Measurements from ENCODE around the gene TMCC2. TPM values are rescaled to one million over a fixed set of nuclear protein-coding genes. Genes with fewer than 3 reads are reported as not detected.
"Not testable (repeated sequence)": the region's sequence is repeated elsewhere in the genome, so short reads cannot be mapped to it uniquely, and the experiment has no call there.

The TMCC2 gene
- polyA plus RNA-seq, 3 donors, result 7.2 to 10.3 (median 7.3) TPM

- DNase-seq, result no peak
Observed at GRCh38 chr1:205211839-205212536, 15.8 kb upstream of the TMCC2 start.

GRCh38 chr1:205214756-205215155 is 13.0 kb upstream of the TMCC2 start:
- DNase-seq, result no peak

- DNase-seq, result no peak
Observed at GRCh38 chr1:205216588-205216987, 11.2 kb upstream of the TMCC2 start.

- DNase-seq, result no peak
Observed at GRCh38 chr1:205217418-205217817, 10.3 kb upstream of the TMCC2 start.

- no peak for DNase-seq
Observed at GRCh38 chr1:205220421-205220820, 7.3 kb upstream of the TMCC2 start.

GRCh38 chr1:205224736-205225135 is 3.0 kb upstream of the TMCC2 start:
- DNase-seq, result no peak

- no peak for DNase-seq
Observed at GRCh38 chr1:205225901-205226765, 1.6 kb upstream of the TMCC2 start.

GRCh38 chr1:205226868-205227583 is 720 bp upstream of the TMCC2 start:
- no peak for DNase-seq

- no peak for DNase-seq
Observed at GRCh38 chr1:205228093-205228521, 361 bp downstream of the TMCC2 start.

- DNase-seq, result no peak
Observed at GRCh38 chr1:205229399-205229871, 1.7 kb downstream of the TMCC2 start.

GRCh38 chr1:205229916-205230700 is 2.4 kb downstream of the TMCC2 start:
- DNase-seq, result no peak

GRCh38 chr1:205230982-205231381 is 3.2 kb downstream of the TMCC2 start:
- no peak for DNase-seq

GRCh38 chr1:205232127-205232820 is 4.5 kb downstream of the TMCC2 start:
- DNase-seq, result no peak

- no peak for DNase-seq
Observed at GRCh38 chr1:205232945-205233397, 5.2 kb downstream of the TMCC2 start.

- DNase-seq, result not testable (repeated sequence)
Observed at GRCh38 chr1:205233986-205234385, 6.2 kb downstream of the TMCC2 start.

GRCh38 chr1:205235951-205236350 is 8.2 kb downstream of the TMCC2 start:
- no peak for DNase-seq

- no peak for DNase-seq
Observed at GRCh38 chr1:205236526-205236925, 8.8 kb downstream of the TMCC2 start.

GRCh38 chr1:205236951-205237475 is 9.3 kb downstream of the TMCC2 start:
- no peak for DNase-seq

GRCh38 chr1:205237526-205238484 is 10.1 kb downstream of the TMCC2 start:
- DNase-seq, result no peak

Data from renal pelvis (tissue), 4 donors.